Transverse colon (tissue), 4 donors: ENCODE data around the gene ZNF280A.

Experiments used
- POLR2AphosphoS5 ChIP-seq, 3 donors: sonication (generic); formaldehyde crosslinking; IDR thresholded peaks; one replicate each; pipeline ENCODE4 v1.6.1; 2016; ENCODE audit warnings: antibody characterized with exemption in 3 of 3
- TF ChIP-seq, protein P1 (sequence below), 5 experiments: fragments of 200-600 bp in 3 of 5; fragments of 450-650 bp in 2 of 5; sonication (generic) in 3 of 5; IDR thresholded peaks; 1 replicate in 2 of 5; 2 replicates in 3 of 5; pipeline ENCODE4 v1.5.1; 2016 to 2017; ENCODE audit warnings: antibody characterized with exemption in 5 of 5, inconsistent platforms in 3 of 5, mild to moderate bottlenecking in 2 of 5, moderate library complexity in 1 of 5

DNA sequence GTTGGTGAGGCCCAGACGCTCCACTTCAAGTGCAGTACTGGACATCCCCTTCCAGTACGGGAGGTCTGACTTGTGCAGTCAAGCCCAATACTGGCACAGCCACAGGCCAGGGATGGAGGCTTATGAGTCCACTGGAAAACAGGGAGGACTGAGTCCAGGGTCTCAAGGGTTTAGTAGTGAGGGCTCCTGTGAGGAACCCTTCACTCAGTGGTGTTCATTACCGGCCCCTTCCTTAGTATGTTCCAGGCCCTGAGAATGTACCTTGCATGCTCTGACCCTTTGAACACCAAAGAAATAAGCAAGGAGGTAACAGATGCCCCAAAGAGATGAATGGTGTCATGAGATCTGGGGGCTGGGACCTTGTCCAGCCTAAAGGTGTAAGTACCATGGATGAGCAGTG lies 27.2 kb upstream of the ZNF280A start:
- TF ChIP-seq POLR2AphosphoS5 (IDR thresholded peaks at IDR 0.05), result no peak
- TF ChIP-seq, protein P1, sequence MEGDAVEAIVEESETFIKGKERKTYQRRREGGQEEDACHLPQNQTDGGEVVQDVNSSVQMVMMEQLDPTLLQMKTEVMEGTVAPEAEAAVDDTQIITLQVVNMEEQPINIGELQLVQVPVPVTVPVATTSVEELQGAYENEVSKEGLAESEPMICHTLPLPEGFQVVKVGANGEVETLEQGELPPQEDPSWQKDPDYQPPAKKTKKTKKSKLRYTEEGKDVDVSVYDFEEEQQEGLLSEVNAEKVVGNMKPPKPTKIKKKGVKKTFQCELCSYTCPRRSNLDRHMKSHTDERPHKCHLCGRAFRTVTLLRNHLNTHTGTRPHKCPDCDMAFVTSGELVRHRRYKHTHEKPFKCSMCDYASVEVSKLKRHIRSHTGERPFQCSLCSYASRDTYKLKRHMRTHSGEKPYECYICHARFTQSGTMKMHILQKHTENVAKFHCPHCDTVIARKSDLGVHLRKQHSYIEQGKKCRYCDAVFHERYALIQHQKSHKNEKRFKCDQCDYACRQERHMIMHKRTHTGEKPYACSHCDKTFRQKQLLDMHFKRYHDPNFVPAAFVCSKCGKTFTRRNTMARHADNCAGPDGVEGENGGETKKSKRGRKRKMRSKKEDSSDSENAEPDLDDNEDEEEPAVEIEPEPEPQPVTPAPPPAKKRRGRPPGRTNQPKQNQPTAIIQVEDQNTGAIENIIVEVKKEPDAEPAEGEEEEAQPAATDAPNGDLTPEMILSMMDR (IDR thresholded peaks at IDR 0.05), result no peak
